HFF-Myc (cell line): ENCODE data around the gene TESK1.
A peak's percentile ranks its signal among the peaks of the same experiment; 100 is the strongest.
"Not testable (repeated sequence)": the region's sequence is repeated elsewhere in the genome, so short reads cannot be mapped to it uniquely, and the experiment has no call there.

Experiments used
- DNase-seq: peaks from one replicate; pipeline ENCODE4 v3.0.0-alpha.2; 2011; ENCODE audit warnings: low read depth; ENCODE audit errors: extremely low read depth
- H3K4me3 ChIP-seq: replicated peaks from 2 replicates; pipeline ENCODE4 v1.5.1; 2011; ENCODE audit warnings: low read depth, mild to moderate bottlenecking, control low read depth, low read length
- TF ChIP-seq, protein P1 (sequence below): IDR thresholded peaks from 2 replicates; pipeline ENCODE4 v1.5.1; 2012; ENCODE audit warnings: mild to moderate bottlenecking, low read depth, low read length, control low read depth; ENCODE audit errors: missing control alignments

TESK1 gene

DNA sequence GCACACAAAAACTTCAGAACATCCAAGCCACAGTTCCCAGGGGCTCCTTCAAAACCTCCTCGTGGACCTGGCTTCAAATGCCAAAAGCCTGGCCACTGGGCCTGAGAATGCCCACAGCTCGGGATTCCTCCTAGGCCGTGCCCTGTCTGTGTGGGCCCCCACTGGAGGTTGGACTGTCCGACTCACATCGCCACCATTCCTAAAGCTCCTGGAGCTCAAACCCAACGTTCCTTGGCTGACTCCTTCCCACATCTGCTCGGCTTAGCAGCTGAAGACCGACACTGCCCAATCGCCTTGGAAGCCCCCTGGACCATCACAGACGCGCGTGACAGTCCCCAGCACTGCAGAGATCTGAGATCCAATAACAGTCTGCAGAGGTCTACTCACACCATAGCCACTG lies 38.0 kb downstream of the TESK1 start:
- DNase-seq: no peak
- TF ChIP-seq, protein P1, sequence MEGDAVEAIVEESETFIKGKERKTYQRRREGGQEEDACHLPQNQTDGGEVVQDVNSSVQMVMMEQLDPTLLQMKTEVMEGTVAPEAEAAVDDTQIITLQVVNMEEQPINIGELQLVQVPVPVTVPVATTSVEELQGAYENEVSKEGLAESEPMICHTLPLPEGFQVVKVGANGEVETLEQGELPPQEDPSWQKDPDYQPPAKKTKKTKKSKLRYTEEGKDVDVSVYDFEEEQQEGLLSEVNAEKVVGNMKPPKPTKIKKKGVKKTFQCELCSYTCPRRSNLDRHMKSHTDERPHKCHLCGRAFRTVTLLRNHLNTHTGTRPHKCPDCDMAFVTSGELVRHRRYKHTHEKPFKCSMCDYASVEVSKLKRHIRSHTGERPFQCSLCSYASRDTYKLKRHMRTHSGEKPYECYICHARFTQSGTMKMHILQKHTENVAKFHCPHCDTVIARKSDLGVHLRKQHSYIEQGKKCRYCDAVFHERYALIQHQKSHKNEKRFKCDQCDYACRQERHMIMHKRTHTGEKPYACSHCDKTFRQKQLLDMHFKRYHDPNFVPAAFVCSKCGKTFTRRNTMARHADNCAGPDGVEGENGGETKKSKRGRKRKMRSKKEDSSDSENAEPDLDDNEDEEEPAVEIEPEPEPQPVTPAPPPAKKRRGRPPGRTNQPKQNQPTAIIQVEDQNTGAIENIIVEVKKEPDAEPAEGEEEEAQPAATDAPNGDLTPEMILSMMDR: no peak
- no peak overlapping the region for H3K4me3 ChIP-seq

- H3K4me3 ChIP-seq: peak overlapping the region; percentile 54
- DNase-seq: not testable (repeated sequence)
Observed at GRCh38 chr9:35645736-35646135, 40.7 kb downstream of the TESK1 start.

DNA sequence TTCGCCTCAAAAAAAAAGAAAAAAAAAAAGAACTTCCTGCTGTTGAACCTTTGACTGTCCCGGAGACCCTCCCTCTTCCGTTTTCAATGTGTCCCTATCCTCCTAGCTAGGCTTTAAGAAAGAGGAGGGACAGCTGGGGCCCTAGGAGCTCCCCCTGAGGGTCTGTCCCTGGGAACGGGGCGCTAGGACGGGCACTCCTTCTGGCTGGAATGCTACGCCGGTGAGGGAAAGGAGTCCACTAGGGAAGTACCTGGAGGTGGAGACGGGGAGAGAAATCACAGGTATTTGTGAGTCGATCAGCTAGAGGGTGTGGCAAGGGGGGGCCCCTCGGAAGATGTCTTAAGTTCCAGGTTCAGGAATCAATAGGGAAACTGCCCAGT lies 41.1 kb downstream of the TESK1 start:
- peak overlapping the region; percentile 54 for H3K4me3 ChIP-seq
- DNase-seq: no peak
- TF ChIP-seq, protein P1: no peak

DNA sequence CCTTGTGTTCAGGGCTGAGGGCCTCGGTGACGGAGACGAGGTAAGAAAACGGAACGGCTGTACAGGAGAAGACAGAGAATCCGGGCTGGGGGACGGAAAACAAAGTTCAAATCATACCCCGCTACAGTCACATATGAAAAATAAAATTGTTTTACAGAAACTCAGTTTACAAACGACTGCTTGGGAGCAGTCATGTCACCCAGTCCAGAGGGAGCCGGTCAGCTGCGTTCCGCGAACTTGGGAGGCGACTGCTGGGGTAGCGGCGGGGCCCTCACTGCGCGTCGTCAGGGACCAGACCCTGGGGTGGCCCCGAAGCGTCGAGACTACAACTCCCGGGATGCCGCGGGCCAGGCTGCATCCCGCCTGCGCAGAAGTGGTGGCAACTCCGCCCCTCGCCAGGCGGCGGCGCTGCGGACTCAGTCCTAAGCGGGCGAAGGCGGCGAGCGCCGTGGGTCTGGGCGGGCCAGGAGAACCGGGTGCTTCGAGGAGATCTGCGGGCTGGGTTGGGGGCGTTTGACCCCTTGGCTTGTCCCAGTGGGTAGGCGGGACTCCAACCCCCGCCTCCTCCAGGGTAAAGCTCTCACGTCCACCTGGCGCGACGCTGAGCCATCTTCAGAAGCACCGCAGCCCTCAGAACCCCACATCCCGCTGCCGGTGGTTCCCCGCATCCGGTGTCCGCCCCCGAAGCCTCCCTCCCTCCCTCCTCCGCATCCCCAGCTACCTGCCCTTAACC lies 41.6 kb downstream of the TESK1 start:
- peak overlapping the region; percentile 54 for H3K4me3 ChIP-seq
- TF ChIP-seq, protein P1: peak; percentile 85
- peak; percentile 50 for DNase-seq

GRCh38 chr9:35649431-35650340 lies 44.6 kb downstream of the TESK1 start:
- no peak overlapping the region for H3K4me3 ChIP-seq
- DNase-seq: no peak
- TF ChIP-seq, protein P1: no peak

DNA sequence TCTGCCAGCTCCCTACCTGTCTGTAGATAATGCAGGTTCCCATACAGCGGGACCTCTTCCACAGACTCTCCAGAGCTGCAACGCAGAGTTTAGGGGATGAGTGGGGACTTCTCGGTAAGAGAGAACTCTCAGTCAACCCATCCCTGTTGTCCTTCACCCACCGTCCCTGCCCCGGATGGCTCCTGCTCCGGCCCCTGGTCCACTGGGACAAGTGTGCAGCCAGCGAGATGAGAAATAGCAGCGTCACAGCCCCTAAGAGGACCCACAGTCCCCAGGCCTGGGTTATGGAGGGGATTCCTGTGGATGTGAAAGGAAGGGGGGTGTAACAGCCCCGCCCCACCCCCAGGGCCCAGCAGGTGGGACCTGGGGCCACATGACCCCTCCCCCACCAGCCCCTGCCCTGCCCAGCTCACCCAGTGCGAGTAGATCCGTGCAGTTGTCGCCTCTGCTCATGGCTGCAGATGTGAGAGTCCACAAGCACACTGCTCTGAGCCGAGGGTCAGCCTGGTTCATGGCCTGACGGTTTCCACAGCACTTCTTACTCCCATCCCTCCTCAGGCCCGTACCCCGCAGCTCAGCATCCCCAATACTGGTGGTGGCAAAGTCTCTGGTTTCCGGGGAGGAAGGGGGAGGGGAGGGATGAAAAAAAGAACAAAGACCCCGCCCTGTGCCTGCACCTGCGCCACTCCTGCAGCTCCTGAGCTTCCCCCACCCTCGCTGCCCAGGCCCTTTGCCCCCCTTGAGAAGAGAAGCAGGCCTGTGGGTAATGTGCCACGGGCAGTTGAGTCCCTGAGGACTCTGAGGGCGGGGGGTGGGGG lies 45.5 kb downstream of the TESK1 start, which contains the start of gene SIT1:
TSS of gene SIT1 (minus strand) at position 591 of the 818 bp plus-strand sequence. CDS start at position 513, 78 bp downstream.
- DNase-seq: no peak

More for the DNA sequence above, 45.5 kb downstream of the TESK1 start, which contains the start of gene SIT1:
- TF ChIP-seq, protein P1: no peak
- no peak within 1 kb of the TSS for H3K4me3 ChIP-seq
